ENCODE data around the gene PRPF8.

The PRPF8 gene

DNA sequence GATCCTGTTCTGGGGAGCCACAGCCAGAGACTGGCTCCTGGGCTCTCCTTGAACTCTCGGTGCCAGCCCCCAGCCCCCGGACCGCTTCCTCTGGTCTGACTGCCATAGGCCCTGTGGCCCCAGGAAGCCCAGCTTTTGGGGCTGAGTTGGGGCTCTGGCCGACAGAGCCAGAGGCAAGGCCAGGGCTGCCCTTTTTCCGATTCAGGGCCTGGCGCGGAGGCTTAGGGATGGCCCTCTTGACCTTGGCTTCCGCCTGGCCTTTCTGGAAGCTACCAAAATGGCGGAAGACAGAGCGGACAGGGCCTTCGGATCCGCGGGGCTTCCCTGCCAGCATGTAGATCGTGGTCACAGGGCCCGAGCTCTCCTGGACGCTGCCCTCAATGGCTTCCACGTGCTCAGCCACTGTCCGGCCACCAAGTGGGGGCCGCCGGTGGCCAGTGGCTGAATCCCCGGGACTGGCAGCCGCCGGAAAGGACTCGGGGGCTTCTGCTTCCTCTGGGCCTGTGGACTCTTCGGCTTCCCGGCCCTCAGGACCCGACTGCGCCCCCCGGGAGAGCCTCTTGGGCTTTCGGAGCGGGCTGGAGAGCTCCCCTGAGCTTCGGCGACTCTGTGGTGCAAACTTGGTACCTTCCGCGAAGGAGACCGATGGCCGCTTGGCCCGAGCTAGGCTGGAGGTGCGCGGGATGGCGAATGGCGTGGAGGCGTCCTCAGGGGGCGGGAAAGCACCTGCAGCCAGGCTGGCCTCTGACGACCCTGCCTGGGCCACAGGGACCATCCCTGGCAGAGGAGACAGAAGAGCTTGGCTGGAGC lies 49.6 kb downstream of the PRPF8 start:
- Histone ChIP-seq H3F3A (ENCODE audit: insufficient read depth, low read length) (no peaks in the 10 kb centered on the region), H3K79me2 (ENCODE audit: insufficient read depth, low read length) (no peaks in the 10 kb centered on the region), H4K20me1 (ENCODE audit: insufficient read depth, low read length) (no peaks in the 10 kb centered on the region), H3K36me3 (ENCODE audit: insufficient read depth, low read length) (no peaks in the 10 kb centered on the region), H3K9me3 (ENCODE audit: low read length) (no peaks in the 10 kb centered on the region), H2AFZ (ENCODE audit: low read length) (no peak overlapping the region), H3K9ac (ENCODE audit: low read length) (no peak overlapping the region), H3K27ac (ENCODE audit: low read depth, low read length, poor library complexity, severe bottlenecking) (no peak overlapping the region), H3K9me2 (ENCODE audit: low read depth, low read length) (no peaks in the 10 kb centered on the region), H3K27me3 (ENCODE audit: insufficient read depth, low read length) (peaks cover 4% of the 10 kb centered on the region; the same call in 1 of the 2 replicates), H3K4me3 (ENCODE audit: low read depth, low read length, poor library complexity, severe bottlenecking) (no peak overlapping the region), H3K4me2 (ENCODE audit: low read length) (no peak overlapping the region), H3K4me1 (ENCODE audit: insufficient read depth, low read length, severe bottlenecking) (peaks cover 9% of the 10 kb centered on the region)
- no peak for TF ChIP-seq EZH2 (IDR thresholded peaks at IDR 0.05; ENCODE audit: borderline replicate concordance, low read length)
- TF ChIP-seq, protein P1, sequence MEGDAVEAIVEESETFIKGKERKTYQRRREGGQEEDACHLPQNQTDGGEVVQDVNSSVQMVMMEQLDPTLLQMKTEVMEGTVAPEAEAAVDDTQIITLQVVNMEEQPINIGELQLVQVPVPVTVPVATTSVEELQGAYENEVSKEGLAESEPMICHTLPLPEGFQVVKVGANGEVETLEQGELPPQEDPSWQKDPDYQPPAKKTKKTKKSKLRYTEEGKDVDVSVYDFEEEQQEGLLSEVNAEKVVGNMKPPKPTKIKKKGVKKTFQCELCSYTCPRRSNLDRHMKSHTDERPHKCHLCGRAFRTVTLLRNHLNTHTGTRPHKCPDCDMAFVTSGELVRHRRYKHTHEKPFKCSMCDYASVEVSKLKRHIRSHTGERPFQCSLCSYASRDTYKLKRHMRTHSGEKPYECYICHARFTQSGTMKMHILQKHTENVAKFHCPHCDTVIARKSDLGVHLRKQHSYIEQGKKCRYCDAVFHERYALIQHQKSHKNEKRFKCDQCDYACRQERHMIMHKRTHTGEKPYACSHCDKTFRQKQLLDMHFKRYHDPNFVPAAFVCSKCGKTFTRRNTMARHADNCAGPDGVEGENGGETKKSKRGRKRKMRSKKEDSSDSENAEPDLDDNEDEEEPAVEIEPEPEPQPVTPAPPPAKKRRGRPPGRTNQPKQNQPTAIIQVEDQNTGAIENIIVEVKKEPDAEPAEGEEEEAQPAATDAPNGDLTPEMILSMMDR (IDR thresholded peaks at IDR 0.05; ENCODE audit: low read length), result no peak

DNA sequence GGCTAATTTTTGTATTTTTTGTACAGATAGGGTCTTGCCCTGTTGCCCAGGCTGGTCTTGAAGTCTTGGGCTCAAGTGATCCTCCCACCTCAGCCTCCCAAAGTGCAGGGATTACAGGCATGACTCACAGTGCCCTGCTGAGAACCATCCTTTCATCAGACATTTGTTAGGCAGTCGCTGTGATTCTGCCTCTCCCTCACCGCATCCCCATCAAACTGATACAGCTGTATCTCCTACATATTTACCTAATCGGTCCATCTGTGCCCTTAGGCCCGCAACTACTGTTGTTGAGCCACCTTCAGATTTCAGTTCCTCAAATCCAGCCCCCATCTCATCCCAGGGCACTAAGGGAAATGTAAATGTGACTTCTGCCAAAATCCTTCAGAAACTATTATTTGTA lies 54.0 kb downstream of the PRPF8 start:
- Histone ChIP-seq H3K9me3 (ENCODE audit: low read length) (no peaks in the 10 kb centered on the region), H3K27me3 (ENCODE audit: insufficient read depth, low read length) (no peaks in the 10 kb centered on the region), H3K4me3 (ENCODE audit: low read depth, low read length, poor library complexity, severe bottlenecking) (no peak overlapping the region), H4K20me1 (ENCODE audit: insufficient read depth, low read length) (no peaks in the 10 kb centered on the region), H3K9me2 (ENCODE audit: low read depth, low read length) (no peaks in the 10 kb centered on the region), H3K4me1 (ENCODE audit: insufficient read depth, low read length, severe bottlenecking) (peaks cover 32% of the 10 kb centered on the region), H2AFZ (ENCODE audit: low read length) (no peak overlapping the region), H3K36me3 (ENCODE audit: insufficient read depth, low read length) (peaks cover 18% of the 10 kb centered on the region; the same call in 1 of the 2 replicates), H3K9ac (ENCODE audit: low read length) (no peak overlapping the region), H3K79me2 (ENCODE audit: insufficient read depth, low read length) (peaks cover 12% of the 10 kb centered on the region), H3K27ac (ENCODE audit: low read depth, low read length, poor library complexity, severe bottlenecking) (no peak overlapping the region), H3K4me2 (ENCODE audit: low read length) (no peak overlapping the region), H3F3A (ENCODE audit: insufficient read depth, low read length) (no peaks in the 10 kb centered on the region)
- no peak for TF ChIP-seq EZH2 (IDR thresholded peaks at IDR 0.05; ENCODE audit: borderline replicate concordance, low read length)
- TF ChIP-seq, protein P1 (IDR thresholded peaks at IDR 0.05; ENCODE audit: low read length), result no peak

GRCh38 chr17:1629504-1630310 lies 55.0 kb downstream of the PRPF8 start:
- no peaks in the 10 kb centered on the region for H3K9me2 ChIP-seq (ENCODE audit: low read depth, low read length)
- H3K4me1 ChIP-seq (ENCODE audit: insufficient read depth, low read length, severe bottlenecking), result peaks cover 42% of the 10 kb centered on the region
- peaks cover 28% of the 10 kb centered on the region for H3K36me3 ChIP-seq (ENCODE audit: insufficient read depth, low read length)
- TF ChIP-seq, protein P1 (IDR thresholded peaks at IDR 0.05; ENCODE audit: low read length), result peak; percentile 97
- TF ChIP-seq EZH2 (IDR thresholded peaks at IDR 0.05; ENCODE audit: borderline replicate concordance, low read length), result no peak
- peak overlapping the region; percentile 96 for H3K27ac ChIP-seq (ENCODE audit: low read depth, low read length, poor library complexity, severe bottlenecking)
- H3K9me3 ChIP-seq (ENCODE audit: low read length), result no peaks in the 10 kb centered on the region
- H4K20me1 ChIP-seq (ENCODE audit: insufficient read depth, low read length), result no peaks in the 10 kb centered on the region
- peak overlapping the region; percentile 92 for H3K4me3 ChIP-seq (ENCODE audit: low read depth, low read length, poor library complexity, severe bottlenecking)
- no peaks in the 10 kb centered on the region for H3F3A ChIP-seq (ENCODE audit: insufficient read depth, low read length)
- no peaks in the 10 kb centered on the region for H3K27me3 ChIP-seq (ENCODE audit: insufficient read depth, low read length)
- H2AFZ ChIP-seq (ENCODE audit: low read length), result no peak overlapping the region
- H3K9ac ChIP-seq (ENCODE audit: low read length), result peak overlapping the region; percentile 88
- H3K79me2 ChIP-seq (ENCODE audit: insufficient read depth, low read length), result peaks cover 22% of the 10 kb centered on the region
- peak overlapping the region; percentile 69 for H3K4me2 ChIP-seq (ENCODE audit: low read length)
